Right kidney (tissue), 1 donor: Measurements from ENCODE around the gene STAT5B.
"Not testable (repeated sequence)": the region's sequence is repeated elsewhere in the genome, so short reads cannot be mapped to it uniquely, and the experiment has no call there.

Source experiments
- DNase-seq: peaks from one replicate; pipeline ENCODE4 v3.0.0-alpha.2; 2016

The STAT5B gene

GRCh38 chr17:42233994-42234393 lies 42.2 kb downstream of the STAT5B start:
- DNase-seq, result no peak

GRCh38 chr17:42233156-42233555 lies 43.0 kb downstream of the STAT5B start:
- DNase-seq, result no peak

- DNase-seq, result no peak
These were observed 46.0 kb downstream of the STAT5B start for GRCh38 chr17:42230225-42230624.

- no peak for DNase-seq
These were observed 48.1 kb downstream of the STAT5B start for GRCh38 chr17:42227849-42228700.

GRCh38 chr17:42225646-42226045 lies 50.5 kb downstream of the STAT5B start:
- DNase-seq, result no peak

GRCh38 chr17:42224651-42225050 lies 51.5 kb downstream of the STAT5B start:
- no peak for DNase-seq

GRCh38 chr17:42221886-42222745 lies 54.1 kb downstream of the STAT5B start:
- DNase-seq, result no peak

GRCh38 chr17:42219280-42219679 lies 56.9 kb downstream of the STAT5B start:
- not testable (repeated sequence) for DNase-seq

GRCh38 chr17:42214156-42214555 lies 62.0 kb downstream of the STAT5B start:
- no peak for DNase-seq

GRCh38 chr17:42212382-42212781 lies 63.8 kb downstream of the STAT5B start:
- DNase-seq, result no peak

- DNase-seq, result not testable (repeated sequence)
These were observed 64.3 kb downstream of the STAT5B start for GRCh38 chr17:42211921-42212341.

- DNase-seq, result no peak
These were observed 66.1 kb downstream of the STAT5B start for GRCh38 chr17:42210046-42210445.

- not testable (repeated sequence) for DNase-seq
These were observed 70.0 kb downstream of the STAT5B start for GRCh38 chr17:42206153-42206612.

- DNase-seq, result no peak
These were observed 72.8 kb downstream of the STAT5B start for GRCh38 chr17:42203354-42203753.

- no peak for DNase-seq
These were observed 73.5 kb downstream of the STAT5B start for GRCh38 chr17:42202696-42203095.

GRCh38 chr17:42202159-42202558 lies 74.0 kb downstream of the STAT5B start:
- DNase-seq, result no peak

GRCh38 chr17:42201458-42201772 lies 74.8 kb downstream of the STAT5B start:
- DNase-seq, result no peak

GRCh38 chr17:42200706-42201457 lies 75.3 kb downstream of the STAT5B start:
- DNase-seq, result no peak

- no peak for DNase-seq
These were observed 76.7 kb downstream of the STAT5B start for GRCh38 chr17:42199416-42200011.

- DNase-seq, result no peak
These were observed 77.3 kb downstream of the STAT5B start for GRCh38 chr17:42198897-42199296.

GRCh38 chr17:42197564-42198156 lies 78.5 kb downstream of the STAT5B start:
- DNase-seq, result no peak
